B cell (primary cell): Measurements from ENCODE around the gene HNF1B. TPM values are rescaled to one million over a fixed set of nuclear protein-coding genes. Genes with fewer than 3 reads are reported as not detected.
A peak's percentile ranks its signal among the peaks of the same experiment; 100 is the strongest.

ENCODE experiments used
- ATAC-seq: fragments of 200-7000 bp; cut with Tn5 transposase; one replicate; pipeline ENCODE4 v1.10.0; 2021; ENCODE audit warnings: low read depth, mild to moderate bottlenecking, moderate number of reproducible peaks, moderate library complexity
- CTCF ChIA-PET: fragments of 350-600 bp; sonication (Branson Sonifier 250); formaldehyde crosslinking; loops from one replicate; lab custom pipeline; 2021; ENCODE audit warnings: antibody characterized with exemption, inconsistent platforms; lab: Charles Lee
- POLR2A ChIA-PET: fragments of 350-600 bp; sonication (Branson Sonifier 250); formaldehyde crosslinking; loops from one replicate; lab custom pipeline; 2021; ENCODE audit warnings: antibody characterized with exemption; lab: Charles Lee
- DNase-seq: peaks from one replicate; pipeline ENCODE4 v3.0.0; 2013
- H2AFZ ChIP-seq: 2 replicates; pipeline ENCODE4 v1.6.1; 2012; ENCODE audit warnings: mild to moderate bottlenecking, low read depth, low read length; ENCODE audit not compliant: insufficient read depth, poor library complexity, severe bottlenecking
- H3K27ac ChIP-seq, 2 donors: 1 replicate in 1 of 2; 2 replicates in 1 of 2; pipeline ENCODE4 v1.5.1; 2012 to 2013; ENCODE audit warnings: low read length in 2 of 2, mild to moderate bottlenecking in 2 of 2, moderate library complexity in 1 of 2
- H3K27me3 ChIP-seq, 4 experiments: fragments of 200-600 bp in 1 of 4; sonication (generic) in 1 of 4; replicated peaks in 1 of 4; 1 replicate in 2 of 4; 2 replicates in 2 of 4; pipeline versions ENCODE4 v1.6.1 to v1.7.0; 2013 to 2016; ENCODE audit warnings: low read length in 3 of 4, mild to moderate bottlenecking in 2 of 4, mixed read lengths in 1 of 4, moderate library complexity in 1 of 4; ENCODE audit not compliant: insufficient read depth in 4 of 4, control insufficient read depth in 3 of 4; ENCODE audit errors: control extremely low read depth in 1 of 4
- H3K36me3 ChIP-seq, 2 experiments: replicated peaks in 1 of 2; 1 replicate in 1 of 2; 2 replicates in 1 of 2; pipeline versions ENCODE4 v1.6.1 to v1.7.1; 2013; ENCODE audit warnings: low read length in 1 of 2; ENCODE audit not compliant: insufficient read depth in 2 of 2, control insufficient read depth in 1 of 2; ENCODE audit errors: control extremely low read depth in 1 of 2, extremely low read depth in 1 of 2
- H3K4me1 ChIP-seq, 2 donors: fragments of 200-600 bp in 1 of 2; sonication (generic) in 1 of 2; 1 replicate in 1 of 2; 2 replicates in 1 of 2; pipeline versions ENCODE4 v1.5.1 to v1.6.1; 2013 to 2017; ENCODE audit warnings: low read length in 2 of 2; ENCODE audit not compliant: control insufficient read depth in 2 of 2, insufficient read depth in 2 of 2
- H3K4me2 ChIP-seq: replicated peaks from 2 replicates; pipeline ENCODE3; 2012; ENCODE audit warnings: mild to moderate bottlenecking, low read depth, low read length; ENCODE audit not compliant: poor library complexity, severe bottlenecking
- H3K4me3 ChIP-seq, 5 experiments: fragments of 200-600 bp in 1 of 5; sonication (generic) in 1 of 5; 1 replicate in 3 of 5; 2 replicates in 2 of 5; pipeline versions ENCODE4 v1.5.1 to v1.7.0; 2011 to 2016; ENCODE audit warnings: low read length in 4 of 5, mild to moderate bottlenecking in 4 of 5, low read depth in 2 of 5, control low read depth in 1 of 5, moderate library complexity in 1 of 5; ENCODE audit not compliant: insufficient read depth in 1 of 5; ENCODE audit errors: control extremely low read depth in 1 of 5, extremely low read depth in 1 of 5
- H3K79me2 ChIP-seq: fragments of 200-600 bp; sonication (generic); one replicate; pipeline ENCODE4 v1.6.0; 2016; ENCODE audit warnings: low read length; ENCODE audit not compliant: control insufficient read depth, insufficient read depth
- H3K9ac ChIP-seq: fragments of 200-600 bp; sonication (generic); 2 replicates; pipeline ENCODE4 v1.6.1; 2017; ENCODE audit warnings: mild to moderate bottlenecking, low read length, moderate library complexity
- H3K9me3 ChIP-seq, 3 donors: one replicate each; pipeline versions ENCODE4 v1.6.1 to v1.7.1; 2013; ENCODE audit warnings: low read length in 2 of 3; ENCODE audit not compliant: control insufficient read depth in 2 of 3, insufficient read depth in 1 of 3; ENCODE audit errors: control extremely low read depth in 1 of 3
- H4K20me1 ChIP-seq: 2 replicates; pipeline ENCODE4 v1.6.0; 2012; ENCODE audit warnings: mild to moderate bottlenecking, low read length; ENCODE audit not compliant: insufficient read depth, control insufficient read depth, poor library complexity, severe bottlenecking
- H3K27ac Mint-ChIP-seq: one replicate; pipeline ENCODE4 v1.8.0; 2021; ENCODE audit warnings: mixed read lengths
- H3K27me3 Mint-ChIP-seq: one replicate; pipeline ENCODE4 v1.8.0; 2021; ENCODE audit warnings: mixed read lengths
- H3K4me1 Mint-ChIP-seq: one replicate; pipeline ENCODE4 v1.8.0; 2021; ENCODE audit warnings: mixed read lengths
- H3K4me3 Mint-ChIP-seq: one replicate; pipeline ENCODE4 v1.8.0; 2021; ENCODE audit warnings: mixed read lengths
- H3K9me3 Mint-ChIP-seq: one replicate; pipeline ENCODE4 v1.8.0; 2022; ENCODE audit warnings: mixed read lengths; ENCODE audit not compliant: insufficient read depth
- EZH2 ChIP-seq: IDR thresholded peaks from 2 replicates; pipeline ENCODE4 v1.6.1; 2012; ENCODE audit warnings: borderline replicate concordance, low read depth, mild to moderate bottlenecking, moderate library complexity, low read length; ENCODE audit not compliant: insufficient read depth, poor library complexity, severe bottlenecking
- WGBS: methylation state at CpG from one replicate; pipeline ENCODE4 v1.1.5; 2013; ENCODE audit warnings: missing lambda C conversion rate; ENCODE audit not compliant: insufficient coverage; 5-methylcytosine and 5-hydroxymethylcytosine counted together
- intact Hi-C: fragments of 100-400 bp; cut with micrococcal nuclease; formaldehyde crosslinking; loops from one replicate; pipeline ENCODE4 v1.10.0; 2022
- polyA plus RNA-seq: library from polyadenylated mRNA; depleted of rRNA; stranded (reverse); fragments of >200 nt; gene quantifications from 2 replicates; pipeline ENCODE4 v1.2.3, GENCODE V29; 2012
- total RNA-seq, 2 donors: library from RNA; stranded (reverse); fragments of 120-200 nt in 1 of 2; gene quantifications; 1 replicate in 1 of 2; 2 replicates in 1 of 2; pipeline versions ENCODE4 v1.2.3 to v1.2.4, GENCODE V29; 2013 to 2022
- TF ChIP-seq, protein P1 (sequence below): fragments of 200-600 bp; IDR thresholded peaks from one replicate; pipeline ENCODE4 v1.8.0; 2022; ENCODE audit warnings: antibody characterized with exemption, mild to moderate bottlenecking

HNF1B gene
- total and polyA plus RNA-seq, 2 donors (not counting 1 experiment from before 2014, with no cell fraction given), result 1.5 TPM; not detected in 1

GRCh38 chr17:37774504-37774903, 29.6 kb upstream of the HNF1B start:
- POLR2A ChIA-PET, result interaction anchor here (0.7 to 0.8 kb wide), 2 partner anchors 29 to 52 kb away, joined by 3 to 6 read pairs; no protein-coding TSS in a partner anchor
- DNase-seq, result peak; percentile 79
- intact Hi-C loops, result loop anchor here (1.0 kb wide), 2 partner anchors 8 to 29 kb away; partner anchors contain the start of gene HNF1B

DNA sequence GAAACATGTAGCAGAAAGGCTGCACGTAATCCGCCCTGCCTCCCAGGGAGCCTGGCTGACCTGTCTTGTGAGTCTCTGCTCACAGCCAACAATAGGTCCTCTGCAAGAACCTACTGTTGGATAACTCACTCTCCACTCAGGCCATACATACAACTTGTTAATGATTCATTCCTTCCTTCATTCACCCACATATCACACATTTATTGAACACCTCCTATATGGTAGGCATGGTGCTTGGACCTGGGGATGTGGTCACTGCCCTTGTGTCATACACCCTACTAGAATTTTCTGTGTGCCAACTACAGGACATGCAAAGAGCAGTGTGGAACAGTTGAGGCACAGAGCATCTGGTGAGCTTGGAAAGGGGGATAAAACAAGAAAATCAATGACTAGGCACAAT, 28.1 kb upstream of the HNF1B start:
- Histone ChIP-seq H3K4me2 (no peak overlapping the region), H3K36me3 (no peaks in the 10 kb centered on the region), H3K79me2 (no peaks in the 10 kb centered on the region), H3K27me3 (no peaks in the 10 kb centered on the region), H3K4me3 (no peak overlapping the region), H3K9me3 (no peaks in the 10 kb centered on the region), H3K4me1 (peaks cover 15 to 24% of the 10 kb centered on the region in 2 donors), H3K27ac (no peak overlapping the region), H4K20me1 (no peaks in the 10 kb centered on the region), H3K9ac (no peak overlapping the region), H2AFZ (no peak overlapping the region)
- H3K9me3 Mint-ChIP-seq, result no peaks in the 10 kb centered on the region
- intact Hi-C loops, result no loop called here
- H3K27me3 Mint-ChIP-seq, result no peaks in the 10 kb centered on the region
- POLR2A ChIA-PET, result no interaction called here
- CTCF ChIA-PET, result interaction anchor here (1.5 kb wide), 1 partner anchor 32 kb away, joined by 3 read pairs; no protein-coding TSS in a partner anchor
- DNase-seq (no peak), ATAC-seq (no peak)
- TF ChIP-seq, protein P1, sequence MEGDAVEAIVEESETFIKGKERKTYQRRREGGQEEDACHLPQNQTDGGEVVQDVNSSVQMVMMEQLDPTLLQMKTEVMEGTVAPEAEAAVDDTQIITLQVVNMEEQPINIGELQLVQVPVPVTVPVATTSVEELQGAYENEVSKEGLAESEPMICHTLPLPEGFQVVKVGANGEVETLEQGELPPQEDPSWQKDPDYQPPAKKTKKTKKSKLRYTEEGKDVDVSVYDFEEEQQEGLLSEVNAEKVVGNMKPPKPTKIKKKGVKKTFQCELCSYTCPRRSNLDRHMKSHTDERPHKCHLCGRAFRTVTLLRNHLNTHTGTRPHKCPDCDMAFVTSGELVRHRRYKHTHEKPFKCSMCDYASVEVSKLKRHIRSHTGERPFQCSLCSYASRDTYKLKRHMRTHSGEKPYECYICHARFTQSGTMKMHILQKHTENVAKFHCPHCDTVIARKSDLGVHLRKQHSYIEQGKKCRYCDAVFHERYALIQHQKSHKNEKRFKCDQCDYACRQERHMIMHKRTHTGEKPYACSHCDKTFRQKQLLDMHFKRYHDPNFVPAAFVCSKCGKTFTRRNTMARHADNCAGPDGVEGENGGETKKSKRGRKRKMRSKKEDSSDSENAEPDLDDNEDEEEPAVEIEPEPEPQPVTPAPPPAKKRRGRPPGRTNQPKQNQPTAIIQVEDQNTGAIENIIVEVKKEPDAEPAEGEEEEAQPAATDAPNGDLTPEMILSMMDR, result no peak
- no peak for TF ChIP-seq EZH2
- 100% methylated on average over 1 of the region's 2 CpGs for WGBS
- H3K4me3 Mint-ChIP-seq, result no peak overlapping the region
- H3K4me1 Mint-ChIP-seq, result peaks cover 46% of the 10 kb centered on the region
- H3K27ac Mint-ChIP-seq, result peak overlapping the region; percentile 8

More at GRCh38 chr17:37774504-37774903, 29.6 kb upstream of the HNF1B start:
- TF ChIP-seq EZH2, result no peak
- TF ChIP-seq, protein P1, result no peak
- Mint-ChIP-seq H3K9me3 (no peaks in the 10 kb centered on the region), H3K27me3 (no peaks in the 10 kb centered on the region), H3K4me3 (peak overlapping the region; percentile 46), H3K4me1 (peaks cover 40% of the 10 kb centered on the region), H3K27ac (peak overlapping the region; percentile 59)
- no peaks in the 10 kb centered on the region for H3K79me2 ChIP-seq
- H3K9ac ChIP-seq, result peak overlapping the region; percentile 23
- H3K4me1 ChIP-seq, result peaks cover 15 to 24% of the 10 kb centered on the region in 2 donors
- peak overlapping the region; percentile 51 for H3K4me2 ChIP-seq
- ATAC-seq, result peak; percentile 94
- H2AFZ ChIP-seq, result peak overlapping the region; percentile 1
- no peaks in the 10 kb centered on the region for H3K27me3 ChIP-seq
- H3K27ac ChIP-seq, result peak overlapping the region; percentile 33 to 35
- H3K36me3 ChIP-seq, result no peaks in the 10 kb centered on the region
- no peaks in the 10 kb centered on the region for H4K20me1 ChIP-seq
- CTCF ChIA-PET, result interaction anchor here (0.6 to 3.0 kb wide), 6 partner anchors 9 to 166 kb away, joined by 3 to 11 read pairs (median 3); no protein-coding TSS in a partner anchor
- no peak overlapping the region for H3K4me3 ChIP-seq
- WGBS, result no CpG with 5 or more reads among the region's 5 CpGs
- H3K9me3 ChIP-seq, result no peaks in the 10 kb centered on the region
